ENCODE data around the gene PLEKHH3. TPM values are rescaled to one million over a fixed set of nuclear protein-coding genes. Genes with fewer than 3 reads are reported as not detected.
A peak's percentile ranks its signal among the peaks of the same experiment; 100 is the strongest.

The PLEKHH3 gene
- total RNA-seq, 1 experiment from 2014 or later = 66.3 TPM

GRCh38 chr17:42681976-42682721, 5.4 kb upstream of the PLEKHH3 start, which contains the start of gene CNTNAP1:
Gene CNTNAP1, plus strand, starts transcription at chr17:42682531. Its CDS starts 299 bp downstream, at chr17:42682830.
- H3K27me3 ChIP-seq (ENCODE audit: insufficient read depth, low read length) = no peaks in the 10 kb centered on the region
- intact Hi-C loops (cut with micrococcal nuclease) = no loop called here
- H2AFZ ChIP-seq (ENCODE audit: low read depth, low read length, poor library complexity, severe bottlenecking) = peak within 1 kb of the TSS; percentile 89
- DNase-seq (ENCODE audit: low read depth, low spot score) = no peak
- peak within 1 kb of the TSS; percentile 24; the same call in 1 of the 2 replicates for H3K27ac ChIP-seq (ENCODE audit: low read depth, low read length)
- H3K9ac ChIP-seq (ENCODE audit: low read length) = peak within 1 kb of the TSS; percentile 60
- TF ChIP-seq YY1 (IDR thresholded peaks at IDR 0.05; ENCODE audit: extremely low read depth, insufficient replicate concordance, low read depth, low read length) (no peak), MAX (IDR thresholded peaks at IDR 0.05) (0 out of 2 replicates have a peak, but pooled peaks have one; percentile 43)
- H3K4me3 ChIP-seq (replicated peaks in 1 of 2; ENCODE audit: low read depth in 1 of 2, low read length in 2 of 2) = peak within 1 kb of the TSS; percentile 54 to 70
- H3K79me2 ChIP-seq (ENCODE audit: insufficient read depth, low read length) = no peaks in the 10 kb centered on the region
- no TSS peak for BruUV-seq (replicated peaks)
- no peaks in the 10 kb centered on the region for H3K9me2 ChIP-seq (ENCODE audit: insufficient read depth)
- peak; percentile 7; the same call in 1 of the 2 replicates for ATAC-seq
- H3K4me1 ChIP-seq (ENCODE audit: control insufficient read depth in 1 of 2, insufficient read depth in 2 of 2, low read length in 2 of 2) = peaks cover 36 to 57% of the 10 kb centered on the region in 2 experiments
- POLR2A ChIA-PET = no interaction called here
- no peaks in the 10 kb centered on the region for H3K9me3 ChIP-seq (ENCODE audit: control insufficient read depth in 1 of 2, insufficient read depth in 1 of 2, low read depth in 1 of 2, low read length in 2 of 2)
- RAD21 ChIA-PET (ENCODE audit: low non-redundant PET in 1 of 2, low total read pairs in 2 of 2, uncharacterized antibody in 2 of 2, unreplicated experiment in 2 of 2) = interaction anchor here in 1 of 2 experiments (1.1 kb wide), 1 partner anchor 104 kb away, joined by 3 read pairs; no protein-coding TSS in a partner anchor
- no peaks in the 10 kb centered on the region for H3K36me3 ChIP-seq (ENCODE audit: control insufficient read depth in 1 of 2, insufficient read depth in 2 of 2, low read length in 2 of 2)
- no peaks in the 10 kb centered on the region for H4K20me1 ChIP-seq (ENCODE audit: insufficient read depth)
- CTCF ChIA-PET = interaction anchor here (1.3 to 1.9 kb wide), 2 partner anchors 8 to 104 kb away, joined by 3 to 12 read pairs; partner anchors contain the start of gene PSMC3IP
- peak within 1 kb of the TSS; percentile 99 for H3K4me2 ChIP-seq (ENCODE audit: low read length)

- H3K4me2 ChIP-seq (ENCODE audit: low read length) = peak overlapping the region; percentile 85
- no peak overlapping the region; a peak in 1 of 4 replicates for H3K4me3 ChIP-seq (replicated peaks in 1 of 2; ENCODE audit: low read depth in 1 of 2, low read length in 2 of 2)
- H3K27ac ChIP-seq (ENCODE audit: low read depth, low read length) = peak overlapping the region; percentile 96; the same call in 1 of the 2 replicates
- no peak overlapping the region for H2AFZ ChIP-seq (ENCODE audit: low read depth, low read length, poor library complexity, severe bottlenecking)
- H4K20me1 ChIP-seq (ENCODE audit: insufficient read depth) = no peaks in the 10 kb centered on the region
- no peaks in the 10 kb centered on the region for H3K9me3 ChIP-seq (ENCODE audit: control insufficient read depth in 1 of 2, insufficient read depth in 1 of 2, low read depth in 1 of 2, low read length in 2 of 2)
- ChIA-PET POLR2A (interaction anchor here (1.3 to 1.7 kb wide), 2 partner anchors 62 to 102 kb away, joined by 3 to 13 read pairs; partner anchors contain the start of gene PSMC3IP), CTCF (interaction anchor here (0.6 to 6.4 kb wide), 16 partner anchors 12 to 318 kb away, joined by 3 to 136 read pairs (median 4); partner anchors contain the start of genes PSMC3IP, RETREG3, RPL27 and TUBG1), RAD21 (ENCODE audit: low non-redundant PET in 1 of 2, low total read pairs in 2 of 2, uncharacterized antibody in 2 of 2, unreplicated experiment in 2 of 2) (interaction anchor here (1.0 to 3.8 kb wide), 3 partner anchors 13 to 102 kb away, joined by 3 to 25 read pairs (median 6); partner anchors contain the start of gene PSMC3IP (in 2 of the 2))
- H3K36me3 ChIP-seq (ENCODE audit: control insufficient read depth in 1 of 2, insufficient read depth in 2 of 2, low read length in 2 of 2) = no peaks in the 10 kb centered on the region
- ATAC-seq = no peak
- peaks cover 14% of the 10 kb centered on the region for H3K79me2 ChIP-seq (ENCODE audit: insufficient read depth, low read length)
- no TSS peak for BruUV-seq (replicated peaks)
- peaks cover 36 to 63% of the 10 kb centered on the region in 2 experiments for H3K4me1 ChIP-seq (ENCODE audit: control insufficient read depth in 1 of 2, insufficient read depth in 2 of 2, low read length in 2 of 2)
- no peaks in the 10 kb centered on the region for H3K9me2 ChIP-seq (ENCODE audit: insufficient read depth)
- no peak for DNase-seq (ENCODE audit: low read depth, low spot score)
- intact Hi-C loops (cut with micrococcal nuclease) = no loop called here
- H3K27me3 ChIP-seq (ENCODE audit: insufficient read depth, low read length) = no peaks in the 10 kb centered on the region
- peak overlapping the region; percentile 76; the same call in 1 of the 2 replicates for H3K9ac ChIP-seq (ENCODE audit: low read length)
- TF ChIP-seq ZNF274 (IDR thresholded peaks at IDR 0.05; ENCODE audit: low read depth, low read length) (no peak), MAX (IDR thresholded peaks at IDR 0.05) (no peak), SRF (IDR thresholded peaks at IDR 0.05; ENCODE audit: low read depth) (no peak), RAD21 (IDR thresholded peaks at IDR 0.05; ENCODE audit: low read depth) (no peak), POLR2AphosphoS5 (IDR thresholded peaks at IDR 0.05; ENCODE audit: low read depth, low read length) (no peak), ATF3 (IDR thresholded peaks at IDR 0.05) (no peak), ELF1 (IDR thresholded peaks at IDR 0.05; ENCODE audit: borderline replicate concordance, low read depth) (no peak), POLR2A (IDR thresholded peaks at IDR 0.05; ENCODE audit: borderline replicate concordance, extremely low read depth, insufficient read depth, insufficient read length) (no peak), REST (IDR thresholded peaks at IDR 0.05; ENCODE audit: low read depth) (no peak), EZH2 (IDR thresholded peaks at IDR 0.05) (no peak), CBX3 (IDR thresholded peaks at IDR 0.05; ENCODE audit: low read depth) (no peak)
Measured at GRCh38 chr17:42680331-42680808, 3.6 kb upstream of the PLEKHH3 start.

All from HCT116 (cell line).